GM18858 (cell line): Measurements from ENCODE around the gene MAPRE2.
"Not testable (repeated sequence)": the region's sequence is repeated elsewhere in the genome, so short reads cannot be mapped to it uniquely, and the experiment has no call there.

ENCODE experiments used
- ATAC-seq: cut with Tn5 transposase; IDR thresholded peaks from one replicate; pipeline ENCODE4 v1.9.1; 2021; ENCODE audit not compliant: unreplicated experiment

The MAPRE2 gene

DNA sequence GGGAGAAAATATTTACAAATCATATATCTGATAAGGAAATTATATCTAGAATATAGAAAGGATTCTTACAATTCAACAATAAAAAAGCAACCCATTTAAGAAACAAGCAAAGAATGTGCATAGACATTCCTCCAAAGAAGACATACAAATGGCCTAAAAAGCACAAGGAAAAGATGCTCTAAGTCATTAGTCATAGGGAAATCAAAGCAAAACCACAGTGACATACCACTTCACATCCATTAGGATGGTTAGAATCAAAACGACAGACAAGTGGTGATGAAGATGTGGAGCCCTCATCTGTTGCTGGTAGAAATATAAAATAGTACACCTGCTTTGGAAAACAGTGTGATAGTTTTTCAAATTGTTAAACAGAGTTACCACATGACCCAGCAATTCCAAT, 48.2 kb downstream of the MAPRE2 start:
- ATAC-seq: no peak

DNA sequence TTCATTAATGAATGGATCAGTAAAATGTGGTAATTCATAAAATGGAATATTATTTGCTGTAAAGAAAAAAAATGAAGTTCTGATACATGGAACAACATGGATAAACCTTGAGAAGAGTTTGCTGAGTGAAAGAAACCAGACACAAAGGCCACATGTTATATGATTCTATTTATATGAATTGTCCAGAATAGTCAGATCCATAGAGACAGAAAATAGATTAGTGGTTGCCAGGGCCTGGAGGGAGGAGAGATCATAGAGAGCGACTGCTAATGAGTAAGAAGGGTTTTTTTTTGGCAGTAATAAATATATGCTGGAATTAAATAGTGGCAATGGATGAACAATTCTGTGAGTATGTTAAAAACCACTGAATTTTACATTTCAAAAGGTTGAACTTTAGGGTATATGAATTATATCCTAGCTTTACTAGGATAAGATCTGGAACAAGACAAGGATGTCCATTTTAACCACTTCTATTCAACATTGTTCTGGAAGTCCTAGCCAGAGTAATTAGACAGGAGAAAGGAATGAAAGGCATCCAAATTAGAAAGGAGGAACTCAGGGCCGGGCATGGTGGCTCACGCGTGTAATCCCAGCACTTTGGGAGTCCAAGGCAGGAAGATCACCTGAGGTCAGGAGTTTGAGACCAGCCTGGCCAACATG, 48.8 kb downstream of the MAPRE2 start:
- ATAC-seq: no peak

DNA sequence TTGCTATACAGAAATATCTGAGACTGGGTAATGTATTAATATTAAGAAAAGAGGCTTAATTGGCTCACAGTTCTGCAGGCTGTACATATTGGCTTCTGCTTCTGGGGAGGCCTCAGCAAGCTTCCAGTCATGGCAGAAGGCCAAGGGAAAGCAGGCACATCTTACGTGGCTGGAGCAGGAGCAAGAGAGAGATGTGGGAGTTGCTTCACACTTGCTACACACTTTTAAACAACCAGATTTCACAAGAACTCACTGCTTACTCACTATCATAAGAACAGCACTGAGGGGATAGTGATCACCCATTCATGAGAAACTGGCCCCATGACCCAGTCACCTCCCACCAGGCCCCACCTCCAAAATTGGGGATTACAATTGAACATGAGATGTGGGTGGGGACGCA, 50.6 kb downstream of the MAPRE2 start:
- no peak for ATAC-seq

DNA sequence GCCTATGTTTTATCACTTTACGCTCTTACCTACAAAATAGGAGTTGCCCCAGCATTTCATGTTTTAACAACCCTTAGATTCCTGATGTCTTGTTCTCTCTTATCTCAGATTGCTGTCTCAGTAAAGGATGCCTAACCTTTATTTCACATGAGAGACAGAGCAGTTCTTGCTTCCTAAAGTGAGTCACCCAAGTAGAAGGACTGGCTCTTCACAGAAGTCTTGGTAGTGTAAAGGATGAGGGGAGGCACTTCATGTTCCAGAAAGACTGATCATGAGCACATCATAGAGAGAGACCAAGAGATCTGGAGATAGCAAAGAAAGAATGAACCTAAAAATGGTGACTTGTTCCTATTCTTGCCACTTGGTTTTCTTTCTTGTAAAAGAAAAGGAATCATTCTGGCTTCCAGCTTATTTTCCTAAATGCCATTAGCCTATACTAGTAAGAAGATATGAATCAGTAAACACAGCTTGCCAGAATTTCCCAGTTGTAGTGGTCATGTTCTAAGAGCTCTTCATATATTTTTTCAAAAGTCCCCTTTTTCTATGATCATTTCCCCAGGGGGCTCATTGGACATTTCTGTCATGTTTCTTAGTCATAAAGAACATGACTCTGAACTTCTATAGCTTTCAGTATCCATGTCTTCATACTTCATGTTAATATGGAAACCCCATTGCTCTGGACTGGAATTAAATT, 54.9 kb downstream of the MAPRE2 start:
- peak; percentile 76 for ATAC-seq

DNA sequence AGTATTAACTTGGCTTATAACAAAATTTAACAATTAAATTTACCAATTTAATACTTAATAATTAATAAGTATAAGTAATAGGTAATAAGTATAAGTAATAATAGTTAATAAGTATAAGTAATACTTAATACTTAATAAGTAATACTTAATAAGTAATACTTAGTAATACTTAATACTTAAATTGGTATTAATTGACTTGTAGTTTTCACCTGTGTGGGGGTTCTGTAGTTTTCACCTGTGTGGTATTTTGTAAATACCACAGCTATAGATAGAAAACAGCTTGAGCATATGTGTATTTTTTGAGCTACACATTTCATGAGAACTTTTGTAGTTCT, 55.4 kb downstream of the MAPRE2 start:
- ATAC-seq: no peak

DNA sequence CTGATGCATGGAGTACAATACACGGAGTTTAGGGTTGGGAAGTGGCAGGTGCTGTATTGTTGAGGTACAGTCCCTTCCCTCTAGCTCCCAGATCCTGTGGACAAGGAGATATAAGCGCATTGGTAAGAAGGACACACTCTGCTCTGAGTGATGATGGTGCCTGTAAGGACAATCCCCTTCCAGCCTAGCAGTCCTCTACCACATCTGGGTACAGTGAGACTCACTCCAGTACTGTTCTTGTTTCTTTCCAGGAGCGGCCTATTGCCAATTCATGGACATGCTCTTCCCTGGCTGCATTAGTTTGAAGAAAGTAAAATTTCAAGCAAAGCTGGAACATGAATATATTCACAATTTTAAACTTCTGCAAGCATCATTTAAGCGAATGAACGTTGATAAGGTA, 56.0 kb downstream of the MAPRE2 start:
- ATAC-seq: no peak

DNA sequence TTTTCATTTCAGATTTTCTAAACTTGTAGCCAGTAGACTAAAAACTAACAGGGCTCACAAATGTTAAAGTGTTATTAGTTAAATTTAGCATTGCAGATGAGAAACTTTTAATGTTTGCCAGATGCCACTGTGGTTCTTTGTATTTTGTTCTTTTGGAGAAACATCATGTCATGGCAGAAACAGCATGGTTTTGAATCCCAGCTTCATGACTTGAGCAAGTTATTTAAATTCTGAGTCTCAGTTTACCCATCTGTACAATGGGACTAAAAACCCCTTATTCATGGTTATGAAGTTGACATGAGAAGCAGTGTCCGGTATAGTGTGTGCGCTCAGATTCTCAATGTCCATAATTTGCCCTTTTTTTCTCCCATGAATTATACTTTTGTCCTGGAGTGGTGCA, 56.5 kb downstream of the MAPRE2 start:
- no peak for ATAC-seq

DNA sequence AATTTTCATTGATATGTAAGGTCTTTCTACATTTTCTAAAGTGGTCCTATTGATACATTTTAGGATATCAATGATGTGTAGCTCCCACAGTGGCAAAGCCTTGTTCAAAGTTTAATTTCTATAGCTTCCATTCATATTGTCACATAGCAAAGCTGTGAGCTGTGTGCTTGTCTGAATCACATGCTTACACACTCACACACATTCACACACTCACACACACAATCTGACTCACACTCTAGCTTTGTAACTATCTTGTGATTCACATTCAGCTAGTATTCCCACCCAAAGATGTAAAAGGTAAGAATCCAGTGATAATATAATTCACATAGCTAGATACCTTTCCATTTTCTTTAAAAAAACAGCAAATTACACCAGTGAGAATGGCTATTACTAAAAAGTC, 58.7 kb downstream of the MAPRE2 start:
- no peak for ATAC-seq

DNA sequence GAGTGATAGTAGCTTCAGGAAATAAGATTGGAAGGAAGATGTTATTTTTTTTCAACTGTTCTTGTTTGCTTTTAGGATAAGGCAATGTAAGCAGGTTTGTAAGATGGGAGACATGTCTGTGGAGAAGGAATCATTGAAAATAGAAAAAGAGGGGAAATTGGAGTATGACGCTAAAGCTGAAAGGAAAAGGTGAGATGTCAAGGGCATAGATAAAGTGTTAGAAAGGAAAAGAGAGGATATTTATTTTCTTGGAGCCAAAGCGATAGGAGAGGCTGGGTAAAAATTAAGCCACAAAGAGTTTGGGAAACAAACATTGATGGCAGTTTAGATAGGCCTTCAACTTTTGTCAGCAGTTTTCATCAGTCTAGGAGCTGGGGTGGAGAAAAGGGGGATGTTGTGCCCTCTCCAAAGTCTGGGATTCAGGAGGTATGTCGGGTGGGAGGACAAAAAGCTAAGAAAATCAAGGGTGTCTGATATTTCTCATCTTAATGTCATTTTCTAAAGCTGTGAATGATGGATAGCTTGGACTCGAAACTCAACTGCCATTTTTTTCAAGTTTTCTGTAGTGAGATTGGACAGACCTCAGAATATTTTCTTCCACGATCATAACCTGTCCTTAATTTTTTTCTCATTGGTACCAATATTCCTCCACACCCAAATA, 63.3 kb downstream of the MAPRE2 start:
- ATAC-seq: no peak

DNA sequence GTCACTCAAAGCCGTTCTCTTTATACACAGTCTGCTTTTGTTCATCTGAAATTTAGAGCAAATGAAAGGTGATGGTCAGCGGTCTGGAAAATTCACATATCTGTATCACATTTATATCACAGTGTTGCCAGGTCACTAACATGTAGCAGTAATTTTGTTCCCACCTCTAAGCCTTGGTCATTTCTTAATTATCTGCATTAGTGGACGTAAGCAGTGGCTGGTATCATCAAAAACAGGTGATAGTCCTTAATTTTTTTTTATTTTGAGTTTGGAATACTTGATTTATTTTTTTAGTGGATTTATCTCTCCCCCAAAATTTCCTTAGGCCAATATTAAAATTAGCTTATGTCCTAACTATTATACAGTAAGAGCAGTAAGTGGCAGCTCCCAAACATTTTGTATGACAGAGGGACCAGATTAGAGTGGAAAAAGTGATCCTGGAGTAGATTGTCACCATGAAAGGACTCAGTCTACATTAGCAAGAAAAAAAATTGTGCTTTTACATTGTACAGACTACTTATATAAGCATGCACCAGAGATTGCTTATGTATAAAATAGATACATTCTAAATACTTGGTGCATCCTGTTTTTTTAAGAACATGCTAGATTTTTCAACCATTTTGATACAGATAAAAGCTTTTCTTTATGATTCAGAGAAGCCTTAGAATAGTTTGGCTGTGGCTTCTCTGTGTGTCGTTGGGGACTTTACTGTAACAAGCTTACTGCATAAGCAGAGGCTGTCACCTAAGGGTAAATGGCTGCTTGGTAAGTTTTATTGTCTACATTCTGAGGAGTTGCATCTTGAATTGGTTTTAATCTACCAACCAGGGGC, 65.0 kb downstream of the MAPRE2 start:
- ATAC-seq: no peak

DNA sequence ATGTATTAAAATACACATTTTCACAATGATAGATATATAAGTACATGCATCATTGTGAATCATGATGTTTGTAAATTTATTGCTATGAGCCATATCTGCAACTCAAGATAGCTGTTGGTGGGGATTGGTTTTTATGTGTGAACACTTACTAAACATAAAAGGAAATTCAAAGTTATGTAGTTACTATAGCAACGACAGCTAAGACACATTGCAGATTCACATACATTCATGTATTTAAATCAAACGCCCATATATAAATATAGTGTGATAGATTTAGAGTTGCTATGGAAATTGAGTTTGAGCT, 65.6 kb downstream of the MAPRE2 start:
- no peak for ATAC-seq

DNA sequence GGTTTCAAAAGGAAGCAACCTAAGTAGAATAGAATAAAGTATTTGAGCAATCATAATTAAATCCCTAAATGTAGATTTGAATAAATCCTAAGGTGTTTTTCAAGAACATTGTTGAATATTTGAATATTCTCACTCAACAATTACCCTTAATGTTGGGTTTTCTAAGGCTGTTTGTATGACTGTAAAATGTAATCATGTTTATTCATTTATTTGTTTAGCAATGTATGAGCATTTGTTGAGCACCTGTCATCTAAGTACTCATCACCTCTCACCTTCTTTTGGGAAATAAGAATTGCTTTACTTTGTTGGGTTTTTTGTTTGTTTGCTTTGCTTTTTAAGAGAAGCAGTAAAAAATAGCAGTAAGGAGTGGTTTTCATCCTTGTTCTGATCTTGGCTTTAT, 66.0 kb downstream of the MAPRE2 start:
- ATAC-seq: no peak

DNA sequence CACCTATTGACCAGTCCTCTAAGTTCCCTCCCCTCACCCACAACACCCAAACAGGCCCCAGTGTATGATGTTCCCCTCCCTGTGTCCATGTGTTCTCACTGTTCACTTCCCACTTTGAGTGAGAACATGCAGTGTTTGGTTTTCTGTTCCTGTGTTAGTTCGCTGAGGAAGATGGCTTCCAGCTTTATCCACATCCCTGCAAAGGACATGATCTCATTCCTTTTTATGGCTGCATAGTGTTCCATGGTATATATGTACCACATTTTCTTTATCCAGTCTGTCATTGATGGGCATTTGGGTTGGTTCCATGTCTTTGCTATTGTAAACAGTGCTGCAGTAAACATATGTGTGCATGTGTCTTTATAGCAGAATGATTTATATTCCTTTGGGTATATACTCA, 66.9 kb downstream of the MAPRE2 start:
- not testable (repeated sequence) for ATAC-seq

DNA sequence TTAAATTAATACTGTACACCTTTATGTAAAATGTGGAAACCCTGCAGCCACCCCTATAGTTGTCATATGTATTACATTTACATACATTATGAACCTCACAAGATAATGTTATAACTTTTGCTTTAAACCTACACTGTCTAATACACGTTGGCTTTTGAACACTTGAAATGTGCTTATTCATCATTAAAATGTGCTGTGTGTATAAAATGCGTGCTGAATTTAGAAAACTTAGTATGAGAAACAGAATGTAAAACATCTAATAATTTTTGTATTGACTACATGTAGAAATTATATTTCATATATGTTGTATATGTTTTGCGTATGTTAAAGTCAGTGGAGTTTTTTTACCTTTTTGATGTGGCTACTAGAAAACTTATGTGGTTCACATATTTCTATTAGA, 68.8 kb downstream of the MAPRE2 start:
- ATAC-seq: no peak

DNA sequence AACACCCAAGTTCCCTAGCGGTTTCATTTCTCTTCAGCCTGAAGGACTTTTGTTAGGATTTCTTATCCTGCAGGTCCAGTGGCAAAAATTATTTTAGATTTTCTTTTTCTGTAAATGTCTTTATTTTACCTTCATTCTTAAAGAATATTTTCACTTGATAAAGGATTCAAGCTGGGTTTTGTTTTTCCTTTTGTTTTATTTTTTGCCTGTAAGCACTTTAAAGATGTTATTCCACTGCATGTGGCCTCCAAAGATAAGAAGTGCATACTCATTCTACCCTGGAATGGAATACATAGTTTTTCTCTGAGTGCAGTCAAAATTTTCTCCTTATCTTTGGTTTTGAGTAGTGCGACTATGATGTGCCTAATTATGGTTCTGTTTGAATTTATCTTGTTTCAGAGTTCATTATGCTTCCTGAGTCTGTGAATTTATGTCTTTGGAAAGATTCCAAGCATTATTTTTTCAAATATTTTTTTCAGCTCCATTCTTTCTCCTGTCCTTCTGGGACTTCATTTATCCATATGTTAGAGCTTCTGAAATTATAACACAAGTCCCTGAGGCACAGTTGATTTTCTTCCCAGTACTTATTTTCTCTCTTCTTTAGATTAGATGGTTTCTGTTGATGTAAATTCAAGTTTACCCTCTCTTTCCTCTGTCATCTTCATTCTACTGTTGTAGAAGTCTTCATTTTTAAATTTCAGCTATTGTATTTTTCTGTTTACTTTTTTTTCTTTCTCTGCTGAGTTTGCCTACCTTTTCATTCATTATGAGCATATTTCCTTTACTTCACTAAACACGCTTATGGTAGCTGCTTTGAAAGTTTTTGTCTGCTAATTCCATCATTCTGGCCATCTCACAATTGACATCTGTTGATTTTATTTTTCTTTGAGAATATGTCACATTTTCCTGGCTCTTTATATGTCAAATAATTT, 69.6 kb downstream of the MAPRE2 start:
- no peak for ATAC-seq

DNA sequence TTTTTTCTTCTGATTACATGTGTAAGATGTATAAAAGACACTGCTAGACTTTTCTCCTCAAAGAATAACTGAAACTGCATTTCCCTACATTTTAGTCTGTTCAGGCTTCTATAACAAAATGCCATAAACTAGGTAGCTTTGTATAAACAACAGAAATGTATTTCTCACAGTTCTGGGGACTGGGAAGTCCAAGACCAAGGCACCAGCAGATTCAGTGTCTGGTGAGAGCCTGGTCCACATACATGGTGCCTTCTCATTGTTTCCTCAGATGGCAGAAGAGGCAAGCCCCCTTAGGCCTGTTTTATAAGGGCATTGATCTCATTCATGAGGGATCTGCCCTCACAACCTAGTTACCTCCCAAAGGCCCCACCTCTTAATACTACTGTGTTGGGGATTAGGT, 71.5 kb downstream of the MAPRE2 start:
- ATAC-seq: no peak

DNA sequence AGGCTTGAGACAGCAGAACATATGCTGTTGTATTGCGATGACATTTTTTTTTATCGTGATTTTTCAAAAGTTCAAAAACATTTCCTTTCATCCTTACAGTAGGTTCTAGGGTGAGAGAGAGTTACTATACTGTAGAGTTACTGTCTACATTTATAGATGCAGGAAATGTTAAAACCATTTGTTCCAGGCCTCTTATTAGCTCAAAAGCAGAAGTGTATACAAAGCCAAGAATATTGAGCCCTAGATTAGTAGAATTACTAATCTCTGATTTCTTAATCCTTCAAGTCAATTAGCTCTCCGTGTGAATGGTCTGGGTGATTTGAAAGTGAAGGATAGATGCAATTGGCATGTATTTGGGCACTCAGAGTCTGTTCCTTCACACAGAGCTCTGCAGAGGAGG, 73.1 kb downstream of the MAPRE2 start:
- no peak for ATAC-seq

DNA sequence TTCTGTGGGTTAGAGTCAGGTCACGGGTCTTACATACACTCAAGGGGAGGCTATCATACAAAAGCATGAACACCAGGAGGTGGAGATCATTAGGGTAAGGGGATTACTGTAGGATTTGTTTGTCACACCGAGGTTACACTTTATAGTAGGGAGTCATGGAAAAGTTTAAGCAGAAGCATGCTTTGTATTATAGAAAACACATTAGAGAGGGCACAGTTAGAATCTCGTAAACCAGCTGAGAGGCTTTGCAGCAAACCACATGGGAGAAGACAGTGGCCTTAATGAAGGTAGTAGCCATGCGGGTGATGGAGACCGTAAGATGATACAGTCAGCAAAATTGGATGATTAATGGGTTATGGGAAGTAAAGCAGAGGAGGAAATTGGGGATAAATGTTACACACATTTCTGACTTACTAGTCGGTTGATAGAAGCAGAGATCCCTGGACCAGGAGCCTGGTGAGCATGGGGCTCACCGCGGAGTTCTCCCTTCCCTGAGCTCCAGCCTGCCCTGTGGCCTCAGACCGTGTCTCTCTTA, 75.6 kb downstream of the MAPRE2 start:
- no peak for ATAC-seq

DNA sequence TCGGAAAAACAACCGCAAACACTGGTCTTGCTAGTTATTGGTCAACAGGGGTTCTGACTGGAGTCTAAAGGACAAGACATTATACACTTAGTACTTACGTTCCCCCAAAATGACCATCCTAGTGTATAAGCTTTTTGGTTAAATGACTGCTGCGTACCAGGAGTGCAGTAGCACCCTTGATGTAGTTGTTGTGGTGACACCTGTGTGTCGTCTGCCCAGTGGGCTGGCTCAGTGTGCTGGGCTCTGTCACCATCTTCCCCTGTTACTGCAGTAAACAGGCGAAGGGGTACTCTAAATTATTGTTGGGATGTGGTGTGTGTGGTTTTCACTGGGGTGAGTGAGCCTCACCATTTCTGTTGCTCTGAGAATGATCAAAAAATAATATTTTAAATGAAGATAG, 76.2 kb downstream of the MAPRE2 start:
- no peak for ATAC-seq

DNA sequence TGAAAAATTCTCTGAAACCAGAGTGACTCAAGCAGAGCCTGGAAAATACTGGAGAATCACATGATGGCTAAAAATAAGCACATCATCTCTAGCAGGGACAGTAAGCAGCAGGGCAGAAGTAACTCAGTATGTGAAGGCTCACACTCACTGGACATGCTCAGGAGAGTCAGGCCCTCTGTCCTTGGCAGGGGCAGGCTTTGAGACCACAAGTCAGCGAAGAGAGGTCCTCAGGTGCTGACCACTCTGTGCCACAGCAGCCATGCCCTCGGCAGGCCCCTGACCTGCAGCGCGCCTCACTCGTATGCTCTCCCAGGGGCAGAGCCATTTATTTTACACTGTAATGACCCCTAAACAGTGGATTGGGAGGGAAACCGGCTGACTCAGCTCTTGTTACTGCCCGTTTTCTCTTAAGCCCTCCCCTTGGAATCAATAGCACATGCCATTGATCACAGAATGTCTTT, 76.8 kb downstream of the MAPRE2 start:
- no peak for ATAC-seq
